ENCODE data around the gene PNPLA1. TPM values are rescaled to one million over a fixed set of nuclear protein-coding genes. Genes with fewer than 3 reads are reported as not detected.

PNPLA1 gene
- total and polyA plus RNA-seq, 10 of the 15 experiments (the other 5 are each of a cell fraction or from before 2014, with no cell fraction given) = 0.04 TPM; not detected in 9

DNA sequence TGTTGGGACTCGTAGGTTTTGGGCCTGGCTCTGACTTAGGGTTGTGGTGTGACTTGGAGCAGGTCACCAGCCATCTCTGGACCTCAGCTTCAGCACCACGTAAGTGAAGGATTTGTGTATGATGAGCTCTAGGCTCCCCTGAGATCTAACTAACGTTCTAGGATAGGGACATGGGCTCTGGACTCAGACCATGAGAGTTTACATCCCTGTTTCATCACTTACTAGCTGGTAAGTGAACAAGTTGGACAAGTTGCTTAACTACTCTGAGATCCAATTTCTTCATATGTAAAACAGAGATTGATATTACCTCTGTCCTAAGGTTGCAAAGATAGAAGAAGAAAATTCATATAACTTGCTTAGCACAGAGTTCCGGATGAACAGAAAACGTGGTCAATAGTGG lies 20.3 kb upstream of the PNPLA1 start (continued):
- TF ChIP-seq STAT3 (IDR thresholded peaks at IDR 0.05; ENCODE audit: low read depth, low read length) = no peak
- no peak for TF ChIP-seq SIX5 (IDR thresholded peaks at IDR 0.05; ENCODE audit: low read depth, low read length, severe bottlenecking)
- no peak for TF ChIP-seq IKZF1 (conservative IDR thresholded peaks at IDR 0.05)
- TF ChIP-seq JUND (IDR thresholded peaks at IDR 0.05; ENCODE audit: low read depth, low read length) = no peak

DNA sequence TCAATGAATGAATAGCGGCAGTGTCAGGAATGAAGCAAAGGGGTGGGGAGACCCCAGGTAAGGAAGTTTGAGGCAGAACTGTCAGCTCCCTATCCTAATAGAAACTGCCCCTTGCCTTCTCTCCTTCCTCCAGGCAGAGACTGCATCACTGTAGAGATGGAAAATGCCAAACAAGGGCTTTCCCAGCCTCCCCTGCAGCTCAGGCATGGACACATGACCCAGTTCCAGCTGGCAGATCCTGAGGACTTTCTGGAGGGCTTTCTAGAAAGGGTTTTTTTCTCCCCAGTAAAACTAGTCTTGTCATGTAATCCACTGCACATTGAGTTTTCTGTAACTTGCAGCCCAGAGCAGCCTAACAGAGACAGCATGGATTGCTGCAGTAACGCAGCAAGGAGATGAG lies 17.9 kb upstream of the PNPLA1 start:
- 96% methylated on average over 2 of the region's 2 CpGs for WGBS (ENCODE audit: insufficient coverage, insufficient replicate concordance, low lambda C conversion rate, missing lambda C conversion rate)
- in situ Hi-C loops (cut with MboI) = no loop called here
- TF ChIP-seq, protein P1, sequence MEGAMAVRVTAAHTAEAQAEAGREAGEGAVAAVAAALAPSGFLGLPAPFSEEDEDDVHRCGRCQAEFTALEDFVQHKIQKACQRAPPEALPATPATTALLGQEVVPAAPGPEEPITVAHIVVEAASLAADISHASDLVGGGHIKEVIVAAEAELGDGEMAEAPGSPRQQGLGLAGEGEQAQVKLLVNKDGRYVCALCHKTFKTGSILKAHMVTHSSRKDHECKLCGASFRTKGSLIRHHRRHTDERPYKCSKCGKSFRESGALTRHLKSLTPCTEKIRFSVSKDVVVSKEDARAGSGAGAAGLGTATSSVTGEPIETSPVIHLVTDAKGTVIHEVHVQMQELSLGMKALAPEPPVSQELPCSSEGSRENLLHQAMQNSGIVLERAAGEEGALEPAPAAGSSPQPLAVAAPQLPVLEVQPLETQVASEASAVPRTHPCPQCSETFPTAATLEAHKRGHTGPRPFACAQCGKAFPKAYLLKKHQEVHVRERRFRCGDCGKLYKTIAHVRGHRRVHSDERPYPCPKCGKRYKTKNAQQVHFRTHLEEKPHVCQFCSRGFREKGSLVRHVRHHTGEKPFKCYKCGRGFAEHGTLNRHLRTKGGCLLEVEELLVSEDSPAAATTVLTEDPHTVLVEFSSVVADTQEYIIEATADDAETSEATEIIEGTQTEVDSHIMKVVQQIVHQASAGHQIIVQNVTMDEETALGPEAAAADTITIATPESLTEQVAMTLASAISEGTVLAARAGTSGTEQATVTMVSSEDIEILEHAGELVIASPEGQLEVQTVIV (IDR thresholded peaks at IDR 0.05; ENCODE audit: borderline replicate concordance, partially characterized antibody) = no peak
- TF ChIP-seq PAX8 (IDR thresholded peaks at IDR 0.05) (no peak), RB1 (IDR thresholded peaks at IDR 0.05; ENCODE audit: borderline replicate concordance) (no peak)
- no peak overlapping the region for H3K4me2 ChIP-seq (ENCODE audit: control insufficient read depth, insufficient read depth)
- BruUV-seq (replicated peaks) = no TSS peak
- H4K20me1 ChIP-seq (ENCODE audit: control insufficient read depth, insufficient read depth) = no peaks in the 10 kb centered on the region
- no peak overlapping the region for H3K4me3 ChIP-seq
- no peak overlapping the region for H3K27ac ChIP-seq (ENCODE audit: control insufficient read depth, insufficient read depth)
- no peak overlapping the region for H2AFZ ChIP-seq (ENCODE audit: control insufficient read depth, low read depth, low read length)
- no peaks in the 10 kb centered on the region for H3K36me3 ChIP-seq (ENCODE audit: control insufficient read depth in 2 of 2, insufficient read depth in 2 of 2, low read length in 1 of 2)
- ChIA-PET CTCF (no interaction called here), POLR2A (interaction anchor here (1.2 kb wide), 1 partner anchor 1393 kb away, joined by 5 read pairs; no protein-coding TSS in a partner anchor), SMC1A (ENCODE audit: uncharacterized antibody, unreplicated experiment) (interaction anchor here (1.0 kb wide), 1 partner anchor 47 kb away, joined by 3 read pairs; no protein-coding TSS in a partner anchor), RAD21 (ENCODE audit: unreplicated experiment) (interaction anchor here (0.9 kb wide), 1 partner anchor 107 kb away, joined by 3 read pairs; no protein-coding TSS in a partner anchor)
- DNase-seq (ENCODE audit: low read depth, low spot score) = no peak
- no peak for FAIRE-seq
- intact Hi-C loops (cut with micrococcal nuclease; ENCODE audit: unreplicated experiment) = no loop called here
- H3K9ac ChIP-seq (ENCODE audit: control insufficient read depth, insufficient read depth, low read length) = no peak overlapping the region
- H3K79me2 ChIP-seq (ENCODE audit: control insufficient read depth, insufficient read depth, low read length) = no peaks in the 10 kb centered on the region
- H3K9me3 ChIP-seq (replicated peaks; ENCODE audit: control insufficient read depth, insufficient read depth, low read length) = no peaks in the 10 kb centered on the region; the same call in 2 of the 3 replicates
- no peaks in the 10 kb centered on the region for H3K4me1 ChIP-seq (ENCODE audit: control insufficient read depth, insufficient read depth, low read length)
- H3K27me3 ChIP-seq (replicated peaks in 1 of 2; ENCODE audit: control insufficient read depth in 2 of 2, insufficient read depth in 2 of 2, low read length in 1 of 2) = no peaks in the 10 kb centered on the region; a peak in 1 of 4 replicates
- no peak for ATAC-seq
